Measurements from ENCODE around the gene SRSF11.
"Not testable (repeated sequence)": the region's sequence is repeated elsewhere in the genome, so short reads cannot be mapped to it uniquely, and the experiment has no call there.

The SRSF11 gene

GRCh38 chr1:70221238-70222121 lies at the start of gene SRSF11:
Gene SRSF11, plus strand, starts transcription at chr1:70221380. Its CDS starts 257 bp downstream, at chr1:70221637.
- peak; percentile 94 for DNase-seq (ENCODE audit: low read depth)

- DNase-seq (ENCODE audit: low read depth): no peak
Measured at GRCh38 chr1:70171512-70171911, 49.7 kb upstream of the SRSF11 start.

- not testable (repeated sequence) for DNase-seq (ENCODE audit: low read depth)
Measured at GRCh38 chr1:70185181-70185580, 36.0 kb upstream of the SRSF11 start.

- no peak for DNase-seq (ENCODE audit: low read depth)
Measured at GRCh38 chr1:70188522-70188921, 32.7 kb upstream of the SRSF11 start.

GRCh38 chr1:70190180-70190579 lies 31.0 kb upstream of the SRSF11 start:
- DNase-seq (ENCODE audit: low read depth): no peak

GRCh38 chr1:70192446-70192845 lies 28.7 kb upstream of the SRSF11 start:
- DNase-seq (ENCODE audit: low read depth): not testable (repeated sequence)

- DNase-seq (ENCODE audit: low read depth): no peak
Measured at GRCh38 chr1:70194601-70195000, 26.6 kb upstream of the SRSF11 start.

- no peak for DNase-seq (ENCODE audit: low read depth)
Measured at GRCh38 chr1:70195342-70195741, 25.8 kb upstream of the SRSF11 start.

- no peak for DNase-seq (ENCODE audit: low read depth)
Measured at GRCh38 chr1:70196333-70196732, 24.8 kb upstream of the SRSF11 start.

GRCh38 chr1:70200065-70200464 lies 21.1 kb upstream of the SRSF11 start:
- DNase-seq (ENCODE audit: low read depth): no peak

GRCh38 chr1:70202173-70202758 lies 18.9 kb upstream of the SRSF11 start:
- no peak for DNase-seq (ENCODE audit: low read depth)

GRCh38 chr1:70204139-70204538 lies 17.0 kb upstream of the SRSF11 start:
- DNase-seq (ENCODE audit: low read depth): no peak

GRCh38 chr1:70204600-70204999 lies 16.6 kb upstream of the SRSF11 start:
- no peak for DNase-seq (ENCODE audit: low read depth)

- DNase-seq (ENCODE audit: low read depth): no peak
Measured at GRCh38 chr1:70205071-70205433, 16.1 kb upstream of the SRSF11 start.

GRCh38 chr1:70205434-70206118 lies 15.6 kb upstream of the SRSF11 start, which contains the start of gene LRRC40:
Gene LRRC40, minus strand, starts transcription at chr1:70205579. Its CDS starts 39 bp downstream, at chr1:70205540.
- DNase-seq (ENCODE audit: low read depth): peak; percentile 95

GRCh38 chr1:70206833-70207232 lies 14.3 kb upstream of the SRSF11 start:
- not testable (repeated sequence) for DNase-seq (ENCODE audit: low read depth)

GRCh38 chr1:70207492-70207891 lies 13.7 kb upstream of the SRSF11 start:
- DNase-seq (ENCODE audit: low read depth): no peak

- DNase-seq (ENCODE audit: low read depth): no peak
Measured at GRCh38 chr1:70208292-70208691, 12.9 kb upstream of the SRSF11 start.

- DNase-seq (ENCODE audit: low read depth): no peak
Measured at GRCh38 chr1:70210820-70211219, 10.4 kb upstream of the SRSF11 start.

GRCh38 chr1:70211541-70211940 lies 9.6 kb upstream of the SRSF11 start:
- DNase-seq (ENCODE audit: low read depth): no peak

GRCh38 chr1:70220015-70220414 lies 1.2 kb upstream of the SRSF11 start:
- DNase-seq (ENCODE audit: low read depth): no peak

GRCh38 chr1:70220517-70221237 lies 503 bp upstream of the SRSF11 start:
- no peak for DNase-seq (ENCODE audit: low read depth)
